OCI-LY1 (cell line): Measurements from ENCODE around the gene EIF3L.

Source experiments
- CTCF ChIP-seq: fragments of 200-600 bp; sonication (generic), shearing (Covaris generic); IDR thresholded peaks from 2 replicates; pipeline ENCODE4 v1.5.1; 2017; ENCODE audit warnings: mild to moderate bottlenecking, antibody characterized with exemption, low read length, moderate library complexity, mixed read lengths
- EZH2 ChIP-seq: fragments of 200-600 bp; sonication (generic), shearing (Covaris generic); IDR thresholded peaks from 2 replicates; pipeline ENCODE4 v1.8.0; 2017; ENCODE audit warnings: borderline replicate concordance, mixed run types, mild to moderate bottlenecking, antibody characterized with exemption, low read length, moderate library complexity, mixed read lengths

- TF ChIP-seq EZH2 (no peak), CTCF (no peak)
Observed at GRCh38 chr22:37860796-37861421, 11.7 kb downstream of the EIF3L start.
